ENCODE data around the gene MARK3. TPM values are rescaled to one million over a fixed set of nuclear protein-coding genes. Genes with fewer than 3 reads are reported as not detected.

MARK3 gene
- total RNA-seq, 4 donors from 2014 or later, result 61.3 to 98.0 (median 78.8) TPM

- TF ChIP-seq POLR2AphosphoS5 (IDR thresholded peaks at IDR 0.05), result no peak
- no peak for TF ChIP-seq CTCF (IDR thresholded peaks at IDR 0.05)
- no peak for TF ChIP-seq EP300 (IDR thresholded peaks at IDR 0.05; ENCODE audit: low read depth)
- no peak for TF ChIP-seq POLR2A (IDR thresholded peaks at IDR 0.05)
- in situ Hi-C loops (cut with MboI; ENCODE audit: low pct_ligation_motif_present in 1 of 4, low pct_unique_long_range_greater_than_20kb in 1 of 4, low sequenced_read_pairs in 3 of 4), result no loop called here
- Histone ChIP-seq H3K4me1 (peaks cover 0 to 15% (median 0%) of the 10 kb centered on the region in 4 donors), H3K27me3 (no peaks in the 10 kb centered on the region), H3K9me3 (no peaks in the 10 kb centered on the region), H3K36me3 (peaks cover 0 to 7% (median 0%) of the 10 kb centered on the region in 4 donors), H3K27ac (no peak overlapping the region), H3K4me3 (no peak overlapping the region)
- intact Hi-C loops (cut with DNase I; ENCODE audit: low total_unique reads), result no loop called here
- DNase-seq, result no peak
- WGBS, 2 donors (ENCODE audit: low coverage in 1 of 2), result 89 to 93% methylated on average over 1 to 2 of the region's 2 CpGs
Observed at GRCh38 chr14:103416916-103417315, 31.7 kb downstream of the MARK3 start.

- H3K4me1 ChIP-seq, result peaks cover 0 to 15% (median 0%) of the 10 kb centered on the region in 4 donors
- WGBS, 2 donors (ENCODE audit: low coverage in 1 of 2), result 49 to 63% methylated on average over 3 of the region's 3 CpGs
- intact Hi-C loops (cut with DNase I; ENCODE audit: low total_unique reads), result no loop called here
- no peaks in the 10 kb centered on the region for H3K36me3 ChIP-seq
- H3K4me3 ChIP-seq, result no peak overlapping the region
- no peaks in the 10 kb centered on the region for H3K9me3 ChIP-seq
- in situ Hi-C loops (cut with MboI; ENCODE audit: low pct_ligation_motif_present in 1 of 4, low pct_unique_long_range_greater_than_20kb in 1 of 4, low sequenced_read_pairs in 3 of 4), result no loop called here
- no peak for DNase-seq
- no peak for TF ChIP-seq EP300 (IDR thresholded peaks at IDR 0.05; ENCODE audit: low read depth)
- no peak for TF ChIP-seq CTCF (IDR thresholded peaks at IDR 0.05)
- TF ChIP-seq POLR2AphosphoS5 (IDR thresholded peaks at IDR 0.05), result no peak
- no peak for TF ChIP-seq POLR2A (IDR thresholded peaks at IDR 0.05)
- no peak overlapping the region for H3K27ac ChIP-seq
- H3K27me3 ChIP-seq, result no peaks in the 10 kb centered on the region
Observed at GRCh38 chr14:103418481-103418818, 33.2 kb downstream of the MARK3 start.

DNA sequence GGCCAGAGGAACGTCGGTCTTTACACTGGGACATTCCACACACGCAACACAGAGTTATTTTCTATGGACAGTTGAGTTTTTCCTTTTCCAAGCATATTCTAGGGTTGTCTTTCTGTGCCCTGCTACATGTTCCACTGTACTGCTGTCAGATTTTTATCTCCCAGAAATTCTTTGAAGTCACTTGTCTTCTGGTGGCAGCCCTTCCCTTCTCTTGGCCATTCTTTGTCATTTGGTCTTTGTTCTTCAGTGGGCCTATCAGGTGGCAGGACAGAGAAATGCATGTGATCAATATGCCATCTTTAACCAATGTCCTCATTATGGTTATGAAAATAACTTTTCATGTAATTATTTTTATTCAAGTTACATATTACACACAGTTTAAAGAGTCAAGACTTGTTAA, 36.3 kb downstream of the MARK3 start:
- intact Hi-C loops (cut with DNase I; ENCODE audit: low total_unique reads), result no loop called here

DNA sequence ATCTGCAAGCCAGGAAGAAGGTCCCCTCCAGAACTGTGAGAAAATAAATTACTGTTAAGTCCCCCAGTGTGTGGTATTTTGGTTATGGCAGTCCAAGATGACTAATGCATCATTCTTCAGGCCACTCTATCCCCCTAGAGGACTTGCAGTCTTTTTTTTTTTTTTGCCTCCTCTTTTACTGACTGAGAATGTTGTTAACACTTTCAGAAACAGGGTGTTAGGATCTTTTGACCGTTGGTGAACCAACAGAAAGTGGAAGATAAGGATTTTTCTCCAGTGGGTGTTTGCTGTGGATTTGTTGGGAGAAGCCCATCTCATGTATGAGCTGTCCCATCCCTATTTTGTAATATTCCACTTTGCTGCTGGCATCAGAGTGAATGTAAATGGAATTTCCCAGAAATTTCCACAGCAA, 37.8 kb downstream of the MARK3 start:
- no peak for DNase-seq
- peaks cover 0 to 11% (median 3%) of the 10 kb centered on the region in 4 donors for H3K4me1 ChIP-seq
- no peaks in the 10 kb centered on the region for H3K27me3 ChIP-seq
- in situ Hi-C loops (cut with MboI; ENCODE audit: low pct_ligation_motif_present in 1 of 4, low pct_unique_long_range_greater_than_20kb in 1 of 4, low sequenced_read_pairs in 3 of 4) (no loop called here), intact Hi-C loops (cut with DNase I; ENCODE audit: low total_unique reads) (no loop called here)
- H3K27ac ChIP-seq, result no peak overlapping the region
- no peaks in the 10 kb centered on the region for H3K9me3 ChIP-seq
- TF ChIP-seq CTCF (IDR thresholded peaks at IDR 0.05) (no peak), EP300 (IDR thresholded peaks at IDR 0.05; ENCODE audit: low read depth) (no peak), POLR2AphosphoS5 (IDR thresholded peaks at IDR 0.05) (no peak), POLR2A (IDR thresholded peaks at IDR 0.05) (no peak)
- 82% methylated on average over 1 of the region's 1 CpG; no CpG with 5 or more reads in 1 of the 2 donors for WGBS, 2 donors (ENCODE audit: low coverage in 1 of 2)
- no peaks in the 10 kb centered on the region for H3K36me3 ChIP-seq
- no peak overlapping the region for H3K4me3 ChIP-seq

More for the DNA sequence above, 36.3 kb downstream of the MARK3 start:
- DNase-seq, result no peak
- Histone ChIP-seq H3K27me3 (no peaks in the 10 kb centered on the region), H3K27ac (no peak overlapping the region), H3K4me3 (no peak overlapping the region), H3K36me3 (no peaks in the 10 kb centered on the region), H3K4me1 (peaks cover 0 to 15% (median 0%) of the 10 kb centered on the region in 4 donors), H3K9me3 (no peaks in the 10 kb centered on the region)
- no peak for TF ChIP-seq EP300 (IDR thresholded peaks at IDR 0.05; ENCODE audit: low read depth)
- TF ChIP-seq POLR2AphosphoS5 (IDR thresholded peaks at IDR 0.05), result no peak
- no peak for TF ChIP-seq CTCF (IDR thresholded peaks at IDR 0.05)
- TF ChIP-seq POLR2A (IDR thresholded peaks at IDR 0.05), result no peak
- in situ Hi-C loops (cut with MboI; ENCODE audit: low pct_ligation_motif_present in 1 of 4, low pct_unique_long_range_greater_than_20kb in 1 of 4, low sequenced_read_pairs in 3 of 4), result no loop called here
- WGBS, 2 donors (ENCODE audit: low coverage in 1 of 2), result 86 to 99% methylated on average over 3 of the region's 3 CpGs
